HCT116 (cell line): Measurements from ENCODE around the gene SHISA2. TPM values are rescaled to one million over a fixed set of nuclear protein-coding genes. Genes with fewer than 3 reads are reported as not detected.

Experiments used
- ATAC-seq: fragments of 200-7000 bp; cut with Tn5 transposase; 2 replicates; pipeline ENCODE4 v1.9.1; 2020; ENCODE audit warnings: mild to moderate bottlenecking, moderate library complexity
- BruUV-seq: library from RNA; stranded (reverse); fragments of 400-500 nt; replicated peaks from 2 replicates; lab custom pipeline; 2021; lab: Mats Ljungman, UMichigan
- CTCF ChIA-PET: fragments of 300-600 bp; sonication (Branson Sonifier 250); formaldehyde crosslinking; loops from one replicate; lab custom pipeline; 2021; ENCODE audit warnings: antibody characterized with exemption; lab: Charles Lee
- POLR2A ChIA-PET: fragments of 300-600, 350-600 bp; sonication (Branson Sonifier 250); formaldehyde crosslinking; loops from one replicate; lab custom pipeline; 2021; ENCODE audit warnings: antibody characterized with exemption; lab: Charles Lee
- RAD21 ChIA-PET, 2 experiments: fragments of 300-600 bp; sonication (Branson Sonifier 250); formaldehyde crosslinking; loops; one replicate each; lab custom pipeline; 2023; ENCODE audit warnings: low total read pairs in 2 of 2; ENCODE audit not compliant: uncharacterized antibody in 2 of 2, unreplicated experiment in 2 of 2, low non-redundant PET in 1 of 2; lab: Charles Lee
- DNase-seq: peaks from one replicate; pipeline ENCODE4 v3.0.0-alpha.2; 2010; ENCODE audit warnings: low read depth, low spot score
- H2AFZ ChIP-seq: fragments of 200-600 bp; shearing (Covaris generic), sonication (generic); 2 replicates; pipeline ENCODE4 v1.6.1; 2017; ENCODE audit warnings: low read depth, mixed run types, mixed read lengths, antibody characterized with exemption, low read length; ENCODE audit not compliant: poor library complexity, severe bottlenecking
- H3K27ac ChIP-seq: 2 replicates; pipeline ENCODE4 v1.5.1; 2012; ENCODE audit warnings: low read depth, low read length
- H3K27me3 ChIP-seq: fragments of 200-600 bp; sonication (generic); 2 replicates; pipeline ENCODE4 v1.6.1; 2016; ENCODE audit warnings: mixed run types, low read length, mixed read lengths; ENCODE audit not compliant: insufficient read depth
- H3K36me3 ChIP-seq, 2 experiments: fragments of 200-500 bp in 1 of 2; fragments of 200-600 bp in 1 of 2; sonication (Bioruptor generic) in 1 of 2; sonication (generic) in 1 of 2; 2 replicates each; pipeline versions ENCODE4 v1.5.1 to v1.6.1; 2014 to 2016; ENCODE audit warnings: low read length in 2 of 2, inconsistent platforms in 1 of 2, mixed read lengths in 1 of 2, mixed run types in 1 of 2; ENCODE audit not compliant: insufficient read depth in 2 of 2, control insufficient read depth in 1 of 2
- H3K4me1 ChIP-seq, 2 experiments: fragments of 200-600 bp in 1 of 2; sonication (generic) in 1 of 2; 2 replicates each; pipeline versions ENCODE4 v1.5.1 to v1.6.1; 2012 to 2017; ENCODE audit warnings: low read length in 2 of 2, inconsistent platforms in 1 of 2, mild to moderate bottlenecking in 1 of 2, mixed read lengths in 1 of 2, mixed run types in 1 of 2, moderate library complexity in 1 of 2; ENCODE audit not compliant: insufficient read depth in 2 of 2, control insufficient read depth in 1 of 2
- H3K4me2 ChIP-seq: fragments of 200-600 bp; sonication (generic); 2 replicates; pipeline ENCODE4 v1.6.1; 2017; ENCODE audit warnings: mixed run types, low read length, mixed read lengths
- H3K4me3 ChIP-seq, 2 experiments: fragments of 200-600 bp in 1 of 2; sonication (generic) in 1 of 2; replicated peaks in 1 of 2; 2 replicates each; pipeline ENCODE4 v1.5.1; 2011 to 2016; ENCODE audit warnings: low read length in 2 of 2, control low read depth in 1 of 2, low read depth in 1 of 2, mild to moderate bottlenecking in 1 of 2, mixed read lengths in 1 of 2, mixed run types in 1 of 2
- H3K79me2 ChIP-seq: fragments of 200-600 bp; sonication (generic); 2 replicates; pipeline ENCODE4 v1.6.1; 2017; ENCODE audit warnings: mild to moderate bottlenecking, mixed run types, low read length, moderate library complexity, mixed read lengths; ENCODE audit not compliant: insufficient read depth
- H3K9ac ChIP-seq: fragments of 200-600 bp; sonication (generic); 2 replicates; pipeline ENCODE4 v1.6.1; 2016; ENCODE audit warnings: low read length, mixed read lengths
- H3K9me2 ChIP-seq: fragments of 200-600 bp; sonication (generic), shearing (Covaris generic); 2 replicates; pipeline ENCODE4 v1.6.1; 2017; ENCODE audit warnings: mixed run types, mild to moderate bottlenecking, moderate library complexity; ENCODE audit not compliant: insufficient read depth
- H3K9me3 ChIP-seq, 2 experiments: fragments of 200-500 bp in 1 of 2; fragments of 200-600 bp in 1 of 2; sonication (Bioruptor generic) in 1 of 2; sonication (generic) in 1 of 2; 2 replicates each; pipeline ENCODE4 v1.6.1; 2014 to 2017; ENCODE audit warnings: low read length in 2 of 2, mixed read lengths in 2 of 2, inconsistent platforms in 1 of 2, low read depth in 1 of 2, mild to moderate bottlenecking in 1 of 2, mixed run types in 1 of 2, moderate library complexity in 1 of 2; ENCODE audit not compliant: control insufficient read depth in 1 of 2, insufficient read depth in 1 of 2
- H4K20me1 ChIP-seq: fragments of 200-600 bp; sonication (generic), shearing (Covaris generic); 2 replicates; pipeline ENCODE4 v1.6.1; 2017; ENCODE audit warnings: mixed run types, mild to moderate bottlenecking, moderate library complexity; ENCODE audit not compliant: insufficient read depth
- EGR1 ChIP-seq: IDR thresholded peaks from 2 replicates; pipeline ENCODE4 v1.6.1; 2012; ENCODE audit warnings: low read depth
- EZH2 ChIP-seq: fragments of 200-600 bp; sonication (generic); IDR thresholded peaks from 2 replicates; pipeline ENCODE4 v1.6.1; 2017; ENCODE audit warnings: antibody characterized with exemption, mixed run types
- FOSL1 ChIP-seq: IDR thresholded peaks from 2 replicates; pipeline ENCODE4 v1.6.1; 2012; ENCODE audit warnings: low read depth
- RAD21 ChIP-seq: IDR thresholded peaks from 2 replicates; pipeline ENCODE4 v1.6.1; 2012; ENCODE audit warnings: low read depth, mild to moderate bottlenecking
- SP1 ChIP-seq: IDR thresholded peaks from 2 replicates; pipeline ENCODE4 v1.6.1; 2012; ENCODE audit warnings: low read depth
- TCF7L2 ChIP-seq: IDR thresholded peaks from 2 replicates; pipeline ENCODE4 v1.7.0; 2011; ENCODE audit warnings: borderline replicate concordance, inconsistent platforms; ENCODE audit not compliant: insufficient read depth, insufficient read length; ENCODE audit errors: extremely low read depth
- YY1 ChIP-seq: IDR thresholded peaks from 2 replicates; pipeline ENCODE4 v1.6.1; 2011; ENCODE audit warnings: low read length, low read depth, moderate library complexity, mild to moderate bottlenecking; ENCODE audit not compliant: insufficient replicate concordance; ENCODE audit errors: extremely low read depth
- ZBTB33 ChIP-seq: IDR thresholded peaks from 2 replicates; pipeline ENCODE4 v1.6.1; 2011; ENCODE audit warnings: mild to moderate bottlenecking, low read length, moderate library complexity; ENCODE audit not compliant: insufficient replicate concordance; ENCODE audit errors: extremely low read depth
- ZFX ChIP-seq: fragments of 450-650 bp; IDR thresholded peaks from 2 replicates; pipeline ENCODE4 v1.6.1; 2017
- ZNF274 ChIP-seq: fragments of 200-500 bp; sonication (Bioruptor generic); IDR thresholded peaks from 2 replicates; pipeline ENCODE4 v1.6.1; 2014; ENCODE audit warnings: mild to moderate bottlenecking, low read depth, low read length, inconsistent platforms
- intact Hi-C: fragments of 100-400 bp; cut with micrococcal nuclease; formaldehyde crosslinking; loops from 2 replicates; pipeline ENCODE4 v1.10.0; 2022
- total RNA-seq: library from RNA; stranded (reverse); gene quantifications from one replicate; pipeline ENCODE4 v1.2.1, GENCODE V29; 2021; ENCODE audit not compliant: unreplicated experiment

The SHISA2 gene
- total RNA-seq, 1 experiment from 2014 or later = not detected

DNA sequence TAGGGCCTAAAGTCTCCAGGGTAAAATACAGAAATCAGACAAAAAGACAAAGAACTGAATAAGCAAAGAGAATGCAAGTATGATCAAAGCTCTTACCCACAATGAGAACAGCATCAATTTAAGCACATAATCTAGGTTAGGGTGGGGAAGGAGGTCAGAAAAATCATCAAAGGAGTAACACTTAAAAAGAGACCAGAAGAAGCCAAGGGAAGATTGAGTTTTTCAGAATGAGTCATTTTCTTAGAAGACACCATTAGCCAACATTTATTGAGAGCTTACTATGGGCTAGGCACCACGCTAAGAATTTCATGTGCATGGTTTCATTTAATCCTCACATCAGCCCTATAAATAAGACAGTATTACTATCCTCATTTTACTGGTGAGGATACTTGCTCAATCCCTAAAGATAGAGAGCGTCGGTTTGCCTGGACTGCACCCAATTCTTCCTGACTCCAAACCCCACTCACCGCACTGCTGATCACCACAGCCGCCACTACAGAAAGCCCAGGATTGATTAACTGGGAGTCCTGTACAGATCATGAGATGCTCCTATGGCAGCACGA lies 1.7 kb upstream of the SHISA2 start:
- H3K36me3 ChIP-seq = no peaks in the 10 kb centered on the region
- no peaks in the 10 kb centered on the region for H3K79me2 ChIP-seq
- no peak overlapping the region for H2AFZ ChIP-seq
- no peak overlapping the region for H3K9ac ChIP-seq
- RAD21 ChIA-PET = no interaction called here
- H3K27ac ChIP-seq = no peak overlapping the region
- POLR2A ChIA-PET = interaction anchor here (1.2 kb wide), 1 partner anchor 10 kb away, joined by 3 read pairs; no protein-coding TSS in a partner anchor
- ATAC-seq = no peak
- H3K4me3 ChIP-seq = no peak overlapping the region
- intact Hi-C loops = no loop called here
- H3K4me2 ChIP-seq = no peak overlapping the region
- CTCF ChIA-PET = no interaction called here
- no peaks in the 10 kb centered on the region for H3K4me1 ChIP-seq
- H4K20me1 ChIP-seq = no peaks in the 10 kb centered on the region
- H3K9me2 ChIP-seq = no peaks in the 10 kb centered on the region
- no peak for DNase-seq
- peaks cover 39% of the 10 kb centered on the region for H3K27me3 ChIP-seq
- TF ChIP-seq FOSL1 (no peak), SP1 (no peak), RAD21 (no peak), ZFX (no peak), EGR1 (no peak), ZNF274 (no peak), YY1 (no peak), EZH2 (no peak), TCF7L2 (no peak), ZBTB33 (no peak)
- TF ChIP-seq, all 23 proteins: peak for 0
- H3K9me3 ChIP-seq = no peaks in the 10 kb centered on the region
- BruUV-seq = no TSS peak
